GM18517 (cell line): ENCODE measurements around the gene LPP.
"Not testable (repeated sequence)": the region's sequence is repeated elsewhere in the genome, so short reads cannot be mapped to it uniquely, and the experiment has no call there.

Experiments
- ATAC-seq: cut with Tn5 transposase; IDR thresholded peaks from one replicate; pipeline ENCODE4 v1.9.1; 2021; ENCODE audit warnings: mild to moderate bottlenecking, moderate library complexity; ENCODE audit not compliant: unreplicated experiment

The LPP gene

DNA sequence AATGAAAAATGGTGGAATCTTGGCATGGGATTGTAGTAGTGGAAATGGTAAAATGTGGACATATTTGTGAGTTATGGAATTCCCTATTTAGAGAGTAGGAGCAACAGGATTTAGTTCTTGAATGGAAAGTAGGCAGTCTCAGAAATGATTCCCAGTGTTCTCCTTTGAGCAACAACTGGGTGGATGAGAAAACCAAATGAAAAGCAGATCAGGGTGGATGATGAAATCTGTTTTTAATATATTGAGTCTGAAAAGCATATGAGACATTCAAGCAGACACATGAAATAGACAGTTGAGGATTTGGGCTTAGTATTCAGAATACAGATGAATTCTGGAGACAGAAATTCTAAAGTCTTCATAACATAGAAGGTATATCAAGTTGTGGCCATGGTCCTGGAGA is 451.3 kb downstream of the LPP start:
- no peak for ATAC-seq

DNA sequence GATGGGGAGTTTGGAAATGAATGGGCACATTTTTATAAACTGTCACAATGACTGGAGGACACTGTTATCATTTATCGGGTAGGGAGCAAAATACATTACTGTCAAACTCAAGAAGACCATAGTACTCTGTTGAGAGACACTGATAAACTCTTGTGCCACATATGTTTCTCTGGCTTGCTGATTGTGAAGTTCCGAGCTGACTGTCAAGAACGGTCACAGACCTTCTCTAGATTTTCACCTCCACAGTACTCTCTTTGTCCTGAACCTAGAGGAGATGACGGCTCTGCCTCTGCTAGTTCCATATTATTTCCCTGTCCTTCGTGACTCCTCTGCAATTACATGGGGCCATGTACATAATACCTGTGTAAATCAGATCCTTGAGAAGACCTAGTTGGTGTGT is 451.9 kb downstream of the LPP start:
- ATAC-seq: no peak

DNA sequence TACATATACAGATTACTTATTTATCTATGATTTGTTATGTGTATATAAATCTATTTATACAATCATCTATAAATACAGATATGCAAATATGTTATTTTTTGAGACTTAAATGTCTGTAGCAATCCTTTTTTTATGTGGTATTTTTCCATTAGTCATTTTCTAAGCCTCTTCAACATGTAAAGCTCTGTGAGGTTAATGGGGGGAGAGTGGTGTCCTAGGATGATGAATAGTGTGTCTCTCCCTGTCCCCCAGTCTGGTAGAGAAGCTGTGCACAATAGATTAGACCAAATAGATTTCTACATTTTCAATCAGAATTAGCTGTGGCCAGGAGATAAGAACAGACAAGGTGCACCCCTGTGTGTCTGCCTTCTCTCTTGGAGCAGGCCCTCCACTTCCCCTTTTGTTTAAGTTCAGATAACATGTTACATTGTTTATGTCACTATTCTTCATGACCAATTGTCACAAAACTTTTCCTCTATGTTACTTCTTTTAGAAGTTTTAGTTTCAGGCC is 453.9 kb downstream of the LPP start:
- no peak for ATAC-seq

- ATAC-seq: no peak
Observed at GRCh38 chr3:188608401-188608800, 454.4 kb downstream of the LPP start.

DNA sequence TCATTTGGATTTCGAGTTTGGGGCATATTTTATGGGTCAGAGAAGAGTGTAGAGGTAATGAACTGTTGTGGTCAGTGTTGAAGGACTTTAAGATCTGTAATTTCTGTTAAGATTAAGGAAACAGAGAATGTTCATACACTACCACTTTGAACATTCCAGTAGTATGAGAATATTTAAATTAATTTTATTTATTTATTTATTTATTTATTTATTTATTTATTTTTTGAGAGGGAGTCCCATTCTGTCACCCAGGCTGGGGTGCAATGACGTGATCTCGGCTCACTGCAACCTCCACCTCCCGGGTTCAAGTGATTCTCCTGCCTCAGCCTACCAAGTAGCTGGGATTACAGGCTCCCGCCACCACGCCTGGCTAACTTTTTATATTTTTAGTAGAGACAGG is 459.8 kb downstream of the LPP start:
- ATAC-seq: not testable (repeated sequence)

DNA sequence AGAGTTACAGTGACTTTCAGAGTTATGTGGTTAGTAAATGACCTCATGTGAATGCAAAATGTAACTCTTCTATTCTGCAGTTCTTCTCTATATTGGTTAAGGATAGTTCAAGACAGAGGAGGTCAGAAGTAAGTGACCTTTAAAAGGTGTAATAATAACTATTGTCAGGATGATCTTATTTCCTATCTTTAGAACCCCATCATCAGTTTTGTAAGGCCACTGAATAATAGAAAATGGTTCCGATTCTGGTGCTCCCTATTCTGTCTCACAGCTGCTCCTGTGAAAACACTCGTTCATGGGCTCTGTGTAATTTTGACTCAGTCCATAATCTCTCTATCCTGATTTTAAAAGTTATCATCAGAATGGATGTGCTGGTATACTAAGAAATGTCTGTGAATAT is 463.3 kb downstream of the LPP start:
- no peak for ATAC-seq

DNA sequence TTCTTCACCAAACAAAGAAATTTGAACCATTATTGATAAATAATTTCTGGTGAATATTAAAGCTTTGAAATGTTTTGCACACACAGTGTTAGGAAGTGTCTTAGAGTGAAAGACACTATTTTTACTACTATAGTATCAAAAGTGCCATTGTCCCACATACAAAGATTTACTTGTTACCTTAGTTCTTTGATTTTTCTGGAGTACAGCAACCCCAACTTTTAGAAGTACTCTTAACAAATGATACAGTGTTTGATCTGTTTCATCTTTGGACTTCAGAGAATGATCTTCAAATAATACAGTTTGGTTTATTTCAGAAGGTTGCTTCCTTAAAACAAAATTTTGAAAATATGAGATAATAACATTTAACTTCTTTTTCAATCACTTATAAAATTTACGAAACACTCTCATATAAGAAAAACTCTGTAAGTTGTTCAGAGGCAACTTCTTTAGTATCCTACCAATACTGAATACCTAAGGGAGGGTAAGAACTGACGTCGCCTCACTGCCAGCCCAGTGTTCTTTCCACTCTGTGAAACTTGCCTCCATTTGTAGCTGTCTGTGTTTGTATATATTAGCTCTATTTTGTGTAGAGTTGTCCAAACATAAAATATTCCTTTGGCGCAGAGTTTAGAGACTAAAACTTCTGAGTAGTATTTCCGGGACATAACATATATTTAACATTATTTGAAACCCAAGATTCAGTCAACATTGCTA is 464.2 kb downstream of the LPP start:
- ATAC-seq: no peak

DNA sequence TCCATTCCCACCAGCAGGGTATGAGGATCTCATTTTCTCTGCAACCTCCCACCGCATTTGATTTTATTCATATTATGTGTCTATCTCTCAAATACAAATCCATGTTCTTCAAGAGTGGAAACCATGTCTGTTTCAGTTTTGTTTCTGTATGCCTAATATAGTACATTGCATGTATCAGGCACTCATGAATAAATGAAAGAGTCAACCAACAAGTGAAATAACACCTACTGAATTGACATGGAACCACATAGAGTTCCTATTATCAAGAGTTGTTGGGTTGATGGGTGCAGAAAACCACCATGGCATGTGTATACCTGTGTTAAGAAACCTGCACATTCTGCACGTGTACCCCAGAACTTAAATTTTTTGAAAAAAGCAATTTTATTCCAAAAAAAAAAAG is 466.8 kb downstream of the LPP start:
- ATAC-seq: no peak

DNA sequence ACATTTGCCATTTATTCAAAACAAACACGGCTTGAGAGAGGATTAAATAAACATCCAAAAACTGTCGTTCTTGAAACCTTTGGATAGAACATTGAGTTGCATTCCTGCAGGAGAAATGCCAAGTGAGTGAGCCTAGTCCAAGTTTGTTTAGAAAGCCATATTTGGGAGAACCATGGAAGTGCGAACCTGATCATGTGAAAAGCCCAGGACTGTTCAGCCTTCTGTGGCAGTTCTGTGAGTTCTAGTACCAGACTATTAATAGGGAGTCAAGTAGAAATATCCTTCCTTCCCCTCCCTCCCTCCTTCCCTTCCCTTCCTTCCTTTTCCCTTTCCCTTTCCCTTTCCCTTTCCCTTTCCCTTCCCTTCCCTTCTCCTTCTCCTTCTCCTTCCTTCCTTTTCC is 470.4 kb downstream of the LPP start:
- no peak for ATAC-seq

- no peak for ATAC-seq
Observed at GRCh38 chr3:188624828-188625227, 470.9 kb downstream of the LPP start.

GRCh38 chr3:188627652-188628051 is 473.7 kb downstream of the LPP start:
- ATAC-seq: no peak

DNA sequence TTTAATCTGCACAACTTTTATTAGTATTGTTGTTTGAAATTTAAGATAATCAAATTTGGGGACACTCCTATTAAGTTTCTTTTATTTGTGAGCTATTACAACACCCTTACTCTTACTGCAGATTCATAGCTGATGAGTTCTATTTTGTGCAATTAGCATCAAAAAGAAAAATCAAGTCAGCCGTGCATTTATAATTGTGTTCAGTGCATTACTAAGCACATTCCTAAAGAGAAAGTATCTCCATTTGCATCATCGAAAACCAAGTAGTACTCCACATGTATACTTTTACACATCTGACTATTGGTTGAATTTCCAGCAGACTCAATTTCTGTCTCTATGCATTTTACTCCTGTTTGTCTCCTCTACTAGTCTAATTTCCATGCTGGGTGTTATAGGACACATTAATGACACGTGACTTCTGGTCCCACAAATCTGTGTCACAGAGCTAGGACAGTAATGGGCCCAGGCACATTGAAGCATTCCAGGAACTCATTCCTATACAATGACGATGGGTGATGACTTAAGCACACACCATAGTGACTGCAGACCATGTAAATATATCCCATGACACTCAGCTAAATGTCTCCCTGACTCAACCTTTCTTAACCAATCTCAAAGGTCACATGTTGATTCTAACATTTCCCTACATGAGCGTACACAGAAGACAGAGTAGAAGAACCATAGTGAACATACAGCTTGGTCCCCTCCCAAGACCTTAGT is 477.5 kb downstream of the LPP start:
- ATAC-seq: no peak

GRCh38 chr3:188633206-188633605 is 479.2 kb downstream of the LPP start:
- no peak for ATAC-seq

DNA sequence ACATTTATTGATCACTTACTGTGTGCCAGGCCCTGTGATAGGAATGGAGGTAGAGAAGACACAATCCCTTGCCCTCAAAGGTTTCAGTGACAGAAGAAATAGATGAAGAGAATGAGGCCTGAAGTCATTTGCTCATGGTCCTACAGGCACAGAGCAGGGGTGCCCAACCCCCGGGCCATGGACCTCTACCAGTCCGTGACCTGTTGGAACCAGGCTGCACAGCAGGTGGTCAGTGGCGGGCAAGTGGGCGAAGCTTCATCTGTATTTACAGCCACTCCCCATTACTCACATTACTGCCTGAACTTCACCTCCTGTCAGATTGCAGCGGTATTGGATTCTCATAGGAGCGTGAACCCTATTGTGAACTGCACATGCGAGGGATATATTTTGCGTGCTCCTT is 480.3 kb downstream of the LPP start:
- ATAC-seq: no peak

DNA sequence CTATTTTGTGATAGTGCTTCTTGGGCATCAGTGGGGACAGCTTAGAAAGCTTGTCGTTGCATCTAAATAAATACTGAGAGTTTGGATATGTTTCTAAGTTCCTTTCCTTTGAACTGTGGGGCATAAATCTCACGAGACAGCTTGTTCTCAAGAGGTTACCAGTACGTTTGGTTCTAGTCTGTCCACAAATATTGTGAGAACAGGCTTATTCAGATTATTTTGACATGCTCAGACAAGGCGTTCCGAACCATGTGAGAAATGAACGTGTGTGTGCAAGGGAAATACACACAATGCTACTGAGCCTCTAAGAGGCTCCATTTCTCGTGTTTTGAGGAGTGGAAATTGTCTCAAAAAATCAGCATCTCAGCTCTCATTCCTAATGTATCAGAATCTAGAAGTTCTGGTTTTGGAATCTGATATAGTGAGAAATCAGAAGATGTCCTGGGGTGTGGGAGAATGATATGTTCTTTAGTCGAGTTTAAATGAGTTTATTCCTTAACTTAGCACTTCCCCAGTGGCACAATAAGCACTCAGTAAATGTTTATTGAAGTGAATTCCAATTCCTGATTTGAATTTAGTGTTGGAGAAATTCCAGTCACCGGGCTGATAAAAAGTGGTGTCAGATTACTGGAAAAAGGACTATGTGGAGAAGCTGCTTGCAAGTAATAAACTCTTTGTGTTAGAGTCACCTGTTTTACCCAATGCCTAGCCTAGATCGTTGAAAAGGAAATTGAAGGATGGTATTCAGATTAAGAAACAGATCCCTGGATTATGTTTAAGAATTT is 481.5 kb downstream of the LPP start:
- ATAC-seq: no peak

GRCh38 chr3:188636292-188636691 is 482.3 kb downstream of the LPP start:
- ATAC-seq: not testable (repeated sequence)

DNA sequence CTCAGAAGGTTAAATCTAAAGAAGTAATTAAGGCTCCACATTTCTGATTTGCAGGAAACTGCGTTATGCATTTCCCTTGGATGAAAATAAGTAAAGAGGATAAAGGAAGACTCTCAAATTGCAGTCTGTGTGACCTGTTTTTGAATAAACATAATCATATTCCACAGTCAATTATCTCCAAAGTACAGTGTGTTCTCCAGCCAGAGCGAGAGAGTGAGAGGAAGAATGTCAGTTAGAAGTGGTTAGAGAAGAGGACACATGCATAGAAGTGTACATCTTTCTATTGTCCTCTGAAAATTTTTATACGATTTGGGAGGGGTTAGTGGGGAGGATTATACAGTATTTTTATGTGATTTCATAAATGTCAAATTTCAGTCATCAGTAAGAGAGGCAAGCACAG is 487.1 kb downstream of the LPP start:
- no peak for ATAC-seq

- ATAC-seq: no peak
Observed at GRCh38 chr3:188643736-188644135, 489.8 kb downstream of the LPP start.

- no peak for ATAC-seq
Observed at GRCh38 chr3:188646592-188646991, 492.6 kb downstream of the LPP start.

- no peak for ATAC-seq
Observed at GRCh38 chr3:188647237-188647636, 493.3 kb downstream of the LPP start.

- ATAC-seq: no peak
Observed at GRCh38 chr3:188649521-188649920, 495.6 kb downstream of the LPP start.
